Lower leg skin (tissue), 3 donors: ENCODE measurements around the gene NRG3.
"Not testable (repeated sequence)": the region's sequence is repeated elsewhere in the genome, so short reads cannot be mapped to it uniquely, and the experiment has no call there.

Source experiments
- CTCF ChIP-seq, 3 donors: fragments of 450-650 bp; IDR thresholded peaks; one replicate each; pipeline ENCODE4 v1.5.1; 2016; ENCODE audit warnings: antibody characterized with exemption in 3 of 3, mild to moderate bottlenecking in 3 of 3, moderate library complexity in 2 of 3
- POLR2A ChIP-seq, 2 donors: fragments of 450-650 bp; IDR thresholded peaks; one replicate each; pipeline ENCODE4 v1.6.1; 2016 to 2017; ENCODE audit warnings: antibody characterized with exemption in 2 of 2, mild to moderate bottlenecking in 1 of 2, moderate library complexity in 1 of 2

DNA sequence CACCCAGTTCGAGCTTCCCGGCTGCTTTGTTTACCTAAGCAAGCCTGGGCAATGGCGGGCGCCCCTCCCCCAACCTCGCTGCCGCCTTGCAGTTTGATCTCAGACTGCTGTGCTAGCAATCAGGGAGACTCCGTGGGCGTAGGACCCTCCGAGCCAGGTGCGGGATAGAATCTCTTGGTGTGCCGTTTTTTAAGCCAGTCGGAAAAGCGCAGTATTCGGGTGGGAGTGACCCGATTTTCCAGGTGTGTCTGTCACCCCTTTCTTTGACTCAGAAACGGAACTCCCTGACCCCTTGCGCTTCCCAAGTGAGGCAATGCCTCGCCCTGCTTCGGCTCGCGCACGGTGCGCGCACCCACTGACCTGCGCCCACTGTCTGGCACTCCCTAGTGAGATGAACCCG, 474.6 kb downstream of the NRG3 start:
- not testable (repeated sequence) for TF ChIP-seq CTCF, POLR2A (IDR thresholded peaks at IDR 0.05)
